Loucy (cell line): ENCODE results near the gene BCLAF1.

Source experiments
- CTCF ChIP-seq: fragments of 200-600 bp; sonication (generic); conservative IDR thresholded peaks from 2 replicates; pipeline ENCODE4 v1.5.1; 2014; ENCODE audit warnings: mild to moderate bottlenecking, antibody characterized with exemption, low read length
- EZH2phosphoT487 ChIP-seq: fragments of 200-600 bp; IDR thresholded peaks from 2 replicates; pipeline ENCODE4 v1.6.1; 2018; ENCODE audit warnings: antibody characterized with exemption, mild to moderate bottlenecking, moderate library complexity, borderline replicate concordance

- no peak for TF ChIP-seq CTCF
- TF ChIP-seq EZH2phosphoT487, result no peak
Measured at GRCh38 chr6:136232701-136233100, 56.9 kb downstream of the BCLAF1 start.
